ENCODE results near the gene GOLT1A. TPM values are rescaled to one million over a fixed set of nuclear protein-coding genes. Genes with fewer than 3 reads are reported as not detected.

GOLT1A gene
- total RNA-seq, 4 donors from 2014 or later, result not detected

DNA sequence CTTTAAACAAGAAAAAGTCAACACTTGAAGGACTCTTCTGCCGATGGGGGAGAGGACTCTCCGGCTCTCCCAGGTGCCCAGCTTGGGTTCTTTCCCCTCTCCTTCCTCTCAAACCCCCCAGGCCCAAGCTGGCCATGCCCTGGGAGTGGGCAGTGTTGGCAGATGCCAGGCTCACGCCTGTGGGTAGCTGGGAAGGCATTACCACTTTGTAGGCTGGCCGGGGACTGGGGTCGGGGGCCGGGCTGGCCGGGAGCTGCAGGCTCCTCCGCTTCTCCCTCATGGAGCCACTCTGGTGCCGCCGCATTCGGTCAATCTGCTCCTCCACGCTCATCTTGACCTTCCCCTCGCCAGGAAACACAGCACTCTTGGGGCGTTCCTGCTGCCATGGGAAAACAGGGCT is 16.4 kb upstream of the GOLT1A start:
- ATAC-seq (ENCODE audit: low FRiP score) (no peak), DNase-seq (ENCODE audit: low spot score) (no peak)
- TF ChIP-seq, protein P1, sequence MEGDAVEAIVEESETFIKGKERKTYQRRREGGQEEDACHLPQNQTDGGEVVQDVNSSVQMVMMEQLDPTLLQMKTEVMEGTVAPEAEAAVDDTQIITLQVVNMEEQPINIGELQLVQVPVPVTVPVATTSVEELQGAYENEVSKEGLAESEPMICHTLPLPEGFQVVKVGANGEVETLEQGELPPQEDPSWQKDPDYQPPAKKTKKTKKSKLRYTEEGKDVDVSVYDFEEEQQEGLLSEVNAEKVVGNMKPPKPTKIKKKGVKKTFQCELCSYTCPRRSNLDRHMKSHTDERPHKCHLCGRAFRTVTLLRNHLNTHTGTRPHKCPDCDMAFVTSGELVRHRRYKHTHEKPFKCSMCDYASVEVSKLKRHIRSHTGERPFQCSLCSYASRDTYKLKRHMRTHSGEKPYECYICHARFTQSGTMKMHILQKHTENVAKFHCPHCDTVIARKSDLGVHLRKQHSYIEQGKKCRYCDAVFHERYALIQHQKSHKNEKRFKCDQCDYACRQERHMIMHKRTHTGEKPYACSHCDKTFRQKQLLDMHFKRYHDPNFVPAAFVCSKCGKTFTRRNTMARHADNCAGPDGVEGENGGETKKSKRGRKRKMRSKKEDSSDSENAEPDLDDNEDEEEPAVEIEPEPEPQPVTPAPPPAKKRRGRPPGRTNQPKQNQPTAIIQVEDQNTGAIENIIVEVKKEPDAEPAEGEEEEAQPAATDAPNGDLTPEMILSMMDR (IDR thresholded peaks at IDR 0.05), result no peak

DNA sequence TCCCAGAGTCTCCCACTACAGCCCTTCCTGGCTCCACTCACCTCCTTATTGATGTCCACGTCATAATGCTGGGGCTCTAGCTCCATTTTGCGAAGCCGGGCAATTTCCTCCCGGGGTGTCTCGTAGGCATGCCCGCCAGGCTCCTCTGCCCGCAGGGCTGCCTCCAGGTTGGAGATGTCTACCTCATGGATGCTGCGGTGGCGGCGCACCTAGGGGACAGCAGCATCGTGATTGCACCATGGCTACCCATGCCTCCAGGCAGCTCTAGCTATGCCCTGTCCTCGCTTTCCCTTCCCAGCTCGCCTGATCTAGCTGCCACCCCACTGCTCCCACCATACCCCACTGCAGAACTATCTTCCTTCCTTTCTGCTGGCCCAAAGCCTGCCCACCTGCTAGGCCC is 15.1 kb upstream of the GOLT1A start:
- DNase-seq (ENCODE audit: low spot score) (no peak), ATAC-seq (ENCODE audit: low FRiP score) (no peak)
- TF ChIP-seq, protein P1 (IDR thresholded peaks at IDR 0.05), result no peak

DNA sequence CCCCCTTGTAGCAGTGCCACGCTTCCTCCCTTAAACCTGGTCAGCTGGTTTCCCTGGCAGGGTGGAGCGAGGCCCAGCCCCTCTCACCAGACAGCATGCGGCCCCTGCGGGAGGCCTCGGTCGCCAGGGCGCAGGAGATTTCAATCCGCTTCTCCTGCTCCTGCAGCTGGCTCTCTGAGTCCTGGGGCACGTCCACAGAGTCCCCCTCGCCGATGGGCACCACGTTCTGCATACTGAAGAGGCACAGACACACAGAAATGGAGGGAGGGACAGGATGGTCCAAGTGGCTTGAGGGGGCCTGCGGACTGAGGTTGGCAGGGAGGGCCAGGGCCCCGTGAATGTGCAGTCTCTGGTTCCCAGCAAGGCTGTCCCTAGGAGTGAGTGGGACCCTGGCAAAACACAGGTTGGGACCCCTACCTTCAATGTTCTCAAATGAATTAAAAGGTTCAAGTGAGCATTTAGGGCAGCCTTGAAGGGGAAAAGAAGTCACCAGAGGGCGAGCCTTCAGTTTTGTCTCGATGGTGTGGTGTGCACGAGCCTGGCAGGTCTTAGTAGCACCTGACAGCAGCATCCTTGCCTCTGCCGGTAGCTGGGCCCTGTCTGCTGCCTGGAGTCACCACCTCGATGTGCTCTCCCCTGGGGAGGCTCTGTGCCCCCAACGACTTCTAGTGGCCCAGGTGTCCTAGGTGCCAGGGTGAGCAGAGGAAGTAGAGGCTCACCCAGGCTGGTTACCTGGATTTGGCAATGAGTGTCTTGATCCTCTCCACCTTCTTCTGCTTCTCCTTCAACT is 14.4 kb upstream of the GOLT1A start:
- DNase-seq (ENCODE audit: low spot score) (no peak), ATAC-seq (ENCODE audit: low FRiP score) (no peak)
- TF ChIP-seq, protein P1 (IDR thresholded peaks at IDR 0.05), result no peak

DNA sequence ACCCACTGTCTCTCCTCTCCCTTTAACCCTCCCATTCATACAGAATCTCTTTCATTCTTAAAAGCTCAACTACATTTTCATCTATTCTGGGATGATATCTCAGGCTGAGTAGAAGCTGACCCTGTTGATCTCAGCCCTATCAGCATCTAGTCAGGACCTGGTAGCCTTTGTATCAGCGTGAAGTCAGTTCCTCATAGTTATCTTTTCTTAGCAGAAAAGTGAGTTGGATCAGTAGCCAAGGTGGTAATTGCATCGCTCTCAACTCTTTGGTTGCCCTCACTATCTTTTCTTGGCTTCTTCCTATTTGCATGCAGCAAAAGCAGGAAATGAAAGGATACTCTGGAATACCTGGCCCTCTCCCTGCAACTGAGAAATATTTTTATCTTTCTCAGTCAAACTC is 13.6 kb upstream of the GOLT1A start:
- TF ChIP-seq, protein P1 (IDR thresholded peaks at IDR 0.05), result no peak
- DNase-seq (ENCODE audit: low spot score) (no peak), ATAC-seq (ENCODE audit: low FRiP score) (no peak)

DNA sequence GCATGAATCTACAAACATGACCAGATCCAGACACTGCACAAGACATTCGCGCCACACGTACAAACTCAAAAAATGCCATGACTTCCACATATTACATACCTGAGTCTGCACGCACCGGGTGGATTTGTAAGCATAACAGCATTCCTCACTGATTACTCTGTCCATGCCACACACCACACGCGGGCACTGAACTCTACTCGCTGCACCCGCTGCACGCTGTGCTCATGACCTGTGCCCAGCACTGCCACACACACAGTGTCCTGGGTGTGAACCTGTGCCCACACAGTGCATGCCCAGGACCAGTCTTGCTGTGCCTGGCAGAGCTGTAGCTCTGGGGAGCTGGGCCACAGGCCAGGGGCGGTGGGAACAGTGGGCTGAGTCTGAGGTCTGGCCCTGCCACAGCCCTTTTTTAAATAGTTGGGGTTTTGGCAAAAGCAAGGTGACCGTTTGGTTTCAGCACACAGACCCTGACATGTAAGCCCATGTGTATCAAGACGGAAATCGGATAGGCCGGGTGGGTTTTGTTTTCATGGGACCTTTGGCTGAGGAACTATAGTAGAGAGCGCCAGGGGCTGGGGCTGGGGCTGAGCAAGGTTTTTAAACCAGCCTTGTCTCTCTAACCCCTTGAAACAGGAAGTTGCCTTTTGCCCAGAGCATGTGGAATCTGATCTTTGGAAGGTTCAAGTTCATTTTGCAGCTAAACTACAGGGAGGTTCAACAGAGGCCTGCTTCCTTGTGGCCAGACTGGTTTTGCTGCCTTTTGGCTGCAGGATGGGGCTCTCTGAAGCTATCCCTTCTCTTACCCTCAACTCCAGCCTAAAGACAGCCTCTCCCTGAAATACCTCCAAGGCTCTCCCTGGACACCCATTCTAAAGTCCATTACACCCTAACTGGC is 12.3 kb upstream of the GOLT1A start:
- DNase-seq (ENCODE audit: low spot score) (no peak), ATAC-seq (ENCODE audit: low FRiP score) (no peak)
- TF ChIP-seq, protein P1 (IDR thresholded peaks at IDR 0.05), result no peak

DNA sequence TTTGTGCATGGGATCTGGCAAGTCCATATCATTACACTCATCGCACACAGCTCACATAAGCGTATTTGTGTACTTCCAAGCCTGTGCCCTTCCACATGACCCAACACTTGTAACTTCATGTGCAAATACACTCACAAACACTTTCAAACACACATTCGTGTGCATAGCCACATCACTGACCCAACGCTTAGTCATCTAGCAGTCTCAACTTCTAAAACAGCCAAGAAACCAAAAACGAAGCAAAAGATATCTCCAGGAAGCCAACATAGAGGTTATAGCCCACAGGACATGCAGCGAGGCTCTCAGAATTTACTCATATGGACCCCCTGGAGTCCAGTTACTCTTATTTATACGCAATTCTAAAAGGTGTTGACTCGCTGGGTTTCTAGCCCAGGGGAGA is 10.9 kb upstream of the GOLT1A start:
- TF ChIP-seq, protein P1 (IDR thresholded peaks at IDR 0.05), result no peak
- ATAC-seq (ENCODE audit: low FRiP score) (no peak), DNase-seq (ENCODE audit: low spot score) (no peak)
